Erythroblast (primary cell): ENCODE results near the gene LIMCH1.

Experiments
- GATA1 ChIP-seq: IDR thresholded peaks from 2 replicates; pipeline ENCODE4 v1.6.1; 2011; ENCODE audit warnings: low read depth, mild to moderate bottlenecking, control low read depth, low read length, moderate library complexity
- POLR2A ChIP-seq: IDR thresholded peaks from 2 replicates; pipeline ENCODE4 v1.6.1; 2011; ENCODE audit warnings: mild to moderate bottlenecking, low read length

DNA sequence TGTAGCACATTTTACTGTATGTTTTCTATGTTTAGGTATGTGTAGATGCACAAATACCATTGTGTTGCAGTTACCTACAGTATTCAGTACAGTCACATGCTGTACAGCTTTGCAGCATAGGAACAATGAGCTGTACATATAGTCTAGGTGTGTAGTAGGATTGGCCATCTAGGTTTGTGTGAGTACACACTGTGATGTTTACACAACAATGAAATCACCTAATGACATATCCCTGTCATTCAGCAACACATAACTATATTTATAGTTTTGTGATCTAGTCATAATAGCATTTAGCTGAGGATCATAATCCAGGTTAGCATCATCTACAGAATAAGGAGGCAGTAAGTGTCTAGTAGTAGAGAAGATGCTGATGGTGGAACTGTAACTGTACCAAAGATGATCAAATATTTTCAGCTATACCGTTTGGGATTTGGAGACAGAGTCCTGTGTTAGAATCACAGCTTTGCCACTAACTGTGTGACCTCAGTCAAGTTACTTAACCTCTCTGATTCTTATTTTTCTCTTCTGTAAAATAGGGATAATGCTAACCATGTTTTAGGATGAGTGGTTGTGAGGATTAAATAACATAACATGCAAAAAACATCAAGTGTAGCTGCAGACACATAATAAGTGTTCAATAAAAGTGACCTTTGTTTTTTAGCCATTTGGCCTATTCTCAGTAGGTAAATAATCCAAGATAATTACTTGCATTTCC is 73.3 kb downstream of the LIMCH1 start:
- TF ChIP-seq POLR2A (no peak), GATA1 (no peak)
